ENCODE results near the gene TFF1.

DNA sequence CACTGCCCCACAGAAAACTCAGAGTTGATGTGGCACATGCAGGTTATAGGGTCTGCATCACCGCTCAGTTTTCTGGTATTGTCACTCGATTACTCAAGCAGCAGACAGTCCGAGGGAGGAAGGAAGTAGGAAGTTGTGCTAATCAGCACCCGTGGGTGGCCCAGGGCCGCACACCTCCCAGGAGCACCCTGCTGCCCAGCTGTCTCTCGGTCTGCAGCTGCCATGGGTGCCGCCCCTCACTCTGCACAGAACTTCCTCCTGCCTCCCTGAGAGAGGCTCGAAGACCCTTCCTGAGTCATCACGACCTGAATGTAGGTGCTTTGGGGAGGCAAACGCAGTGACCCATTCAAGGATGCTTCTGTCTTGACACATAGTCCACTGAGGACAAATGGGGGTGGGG is 47.0 kb downstream of the TFF1 start:
- TF ChIP-seq, protein P1, sequence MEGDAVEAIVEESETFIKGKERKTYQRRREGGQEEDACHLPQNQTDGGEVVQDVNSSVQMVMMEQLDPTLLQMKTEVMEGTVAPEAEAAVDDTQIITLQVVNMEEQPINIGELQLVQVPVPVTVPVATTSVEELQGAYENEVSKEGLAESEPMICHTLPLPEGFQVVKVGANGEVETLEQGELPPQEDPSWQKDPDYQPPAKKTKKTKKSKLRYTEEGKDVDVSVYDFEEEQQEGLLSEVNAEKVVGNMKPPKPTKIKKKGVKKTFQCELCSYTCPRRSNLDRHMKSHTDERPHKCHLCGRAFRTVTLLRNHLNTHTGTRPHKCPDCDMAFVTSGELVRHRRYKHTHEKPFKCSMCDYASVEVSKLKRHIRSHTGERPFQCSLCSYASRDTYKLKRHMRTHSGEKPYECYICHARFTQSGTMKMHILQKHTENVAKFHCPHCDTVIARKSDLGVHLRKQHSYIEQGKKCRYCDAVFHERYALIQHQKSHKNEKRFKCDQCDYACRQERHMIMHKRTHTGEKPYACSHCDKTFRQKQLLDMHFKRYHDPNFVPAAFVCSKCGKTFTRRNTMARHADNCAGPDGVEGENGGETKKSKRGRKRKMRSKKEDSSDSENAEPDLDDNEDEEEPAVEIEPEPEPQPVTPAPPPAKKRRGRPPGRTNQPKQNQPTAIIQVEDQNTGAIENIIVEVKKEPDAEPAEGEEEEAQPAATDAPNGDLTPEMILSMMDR (IDR thresholded peaks at IDR 0.05): no peak
- no peak for TF ChIP-seq EZH2phosphoT487 (IDR thresholded peaks at IDR 0.05)

Data from neural progenitor cell (in vitro differentiated cells).